CD4-positive, alpha-beta T cell (primary cell): Measurements from ENCODE around the gene NFIA. TPM values are rescaled to one million over a fixed set of nuclear protein-coding genes. Genes with fewer than 3 reads are reported as not detected.

Experiments used
- ATAC-seq: fragments of 200-7000 bp; cut with Tn5 transposase; one replicate; pipeline ENCODE4 v1.10.0; 2022; ENCODE audit warnings: mild to moderate bottlenecking; ENCODE audit not compliant: poor library complexity
- CTCF ChIA-PET: fragments of 350-600 bp; sonication (Branson Sonifier 250); formaldehyde crosslinking; loops from one replicate; lab custom pipeline; 2021; ENCODE audit warnings: antibody characterized with exemption, inconsistent platforms; lab: Charles Lee
- POLR2A ChIA-PET: fragments of 350-600 bp; sonication (Branson Sonifier 250); formaldehyde crosslinking; loops from one replicate; lab custom pipeline; 2021; ENCODE audit warnings: antibody characterized with exemption, inconsistent platforms; lab: Charles Lee
- DNase-seq, 14 experiments: peaks; one replicate each; pipeline ENCODE4 v3.0.0-alpha.2; 2013 to 2020; ENCODE audit warnings: mixed read lengths in 2 of 14
- H3K27ac ChIP-seq, 2 donors: one replicate each; pipeline versions ENCODE4 v1.5.1 to v1.7.0; 2013; ENCODE audit warnings: low read length in 2 of 2, low read depth in 1 of 2, mild to moderate bottlenecking in 1 of 2
- H3K27me3 ChIP-seq, 2 experiments: 1 replicate in 1 of 2; 2 replicates in 1 of 2; pipeline versions ENCODE4 v1.6.1 to v1.7.0; 2013; ENCODE audit warnings: low read length in 2 of 2, control low read depth in 1 of 2, mild to moderate bottlenecking in 1 of 2, moderate library complexity in 1 of 2; ENCODE audit not compliant: insufficient read depth in 2 of 2, control insufficient read depth in 1 of 2
- H3K36me3 ChIP-seq: one replicate; pipeline ENCODE4 v1.6.1; 2013; ENCODE audit warnings: low read length, control low read depth; ENCODE audit not compliant: insufficient read depth
- H3K4me1 ChIP-seq: one replicate; pipeline ENCODE4 v1.6.1; 2013; ENCODE audit warnings: low read length, control low read depth; ENCODE audit not compliant: insufficient read depth
- H3K4me3 ChIP-seq: one replicate; pipeline ENCODE4 v1.5.1; 2013; ENCODE audit warnings: mild to moderate bottlenecking, low read length, moderate library complexity
- H3K9me3 ChIP-seq, 2 experiments: 1 replicate in 1 of 2; 2 replicates in 1 of 2; pipeline versions ENCODE4 v1.6.1 to v1.7.0; 2013; ENCODE audit warnings: low read length in 2 of 2, mild to moderate bottlenecking in 2 of 2, control low read depth in 1 of 2, moderate library complexity in 1 of 2; ENCODE audit not compliant: control insufficient read depth in 1 of 2, insufficient read depth in 1 of 2
- H3K27ac Mint-ChIP-seq: one replicate; pipeline ENCODE4 v1.8.0; 2020; ENCODE audit warnings: mixed read lengths
- H3K27me3 Mint-ChIP-seq: one replicate; pipeline ENCODE4 v1.8.0; 2021; ENCODE audit warnings: mixed read lengths
- H3K36me3 Mint-ChIP-seq: one replicate; pipeline ENCODE4 v1.8.0; 2021; ENCODE audit warnings: low read depth, mixed read lengths
- H3K4me1 Mint-ChIP-seq: one replicate; pipeline ENCODE4 v1.8.0; 2021; ENCODE audit warnings: low read depth, mixed read lengths
- H3K4me3 Mint-ChIP-seq: one replicate; pipeline ENCODE4 v1.8.0; 2020; ENCODE audit warnings: mild to moderate bottlenecking, mixed read lengths
- H3K9me3 Mint-ChIP-seq: one replicate; pipeline ENCODE4 v1.8.0; 2020; ENCODE audit warnings: mixed read lengths
- CTCF ChIP-seq: fragments of 200-600 bp; IDR thresholded peaks from one replicate; pipeline ENCODE4 v1.8.0; 2022; ENCODE audit warnings: antibody characterized with exemption, mild to moderate bottlenecking
- intact Hi-C, 2 experiments: fragments of 100-400 bp; cut with DNase I in 1 of 2; cut with micrococcal nuclease in 1 of 2; formaldehyde crosslinking; loops; one replicate each; pipeline versions ENCODE4 v1.15.1 to v1.9.0; 2023 to 2025; cut with DNase I, micrococcal nuclease
- total RNA-seq, 174 experiments: library from RNA in 2 of 174; stranded (reverse) in 2 of 174; gene quantifications; one replicate each; pipeline ENCODE4 v1.2.3 and lab custom pipeline; 2021 to 2026

The NFIA gene
- total RNA-seq, 2 experiments from 2014 or later: 4.8 to 5.9 TPM

GRCh38 chr1:61139775-61140549, 57.6 kb downstream of the NFIA start:
- TF ChIP-seq CTCF: no peak
- Mint-ChIP-seq H3K4me1 (no peaks in the 10 kb centered on the region), H3K27ac (no peak overlapping the region), H3K4me3 (no peak overlapping the region), H3K9me3 (no peaks in the 10 kb centered on the region), H3K27me3 (no peaks in the 10 kb centered on the region), H3K36me3 (no peaks in the 10 kb centered on the region)
- DNase-seq: no peak
- no peaks in the 10 kb centered on the region for H3K4me1 ChIP-seq
- no peak for ATAC-seq
- POLR2A ChIA-PET: interaction anchor here (1.3 kb wide), 1 partner anchor 64 kb away, joined by 3 read pairs; no protein-coding TSS in a partner anchor
- CTCF ChIA-PET: no interaction called here
- no peaks in the 10 kb centered on the region for H3K36me3 ChIP-seq
- no peak overlapping the region for H3K4me3 ChIP-seq
- no peaks in the 10 kb centered on the region for H3K9me3 ChIP-seq
- H3K27me3 ChIP-seq: no peaks in the 10 kb centered on the region
- H3K27ac ChIP-seq: no peak overlapping the region
- intact Hi-C loops: no loop called here

- Histone ChIP-seq H3K9me3 (no peaks in the 10 kb centered on the region), H3K27me3 (no peaks in the 10 kb centered on the region), H3K4me3 (no peak overlapping the region), H3K27ac (no peak overlapping the region), H3K4me1 (no peaks in the 10 kb centered on the region), H3K36me3 (no peaks in the 10 kb centered on the region)
- H3K27ac Mint-ChIP-seq: no peak overlapping the region
- H3K9me3 Mint-ChIP-seq: no peaks in the 10 kb centered on the region
- TF ChIP-seq CTCF: no peak
- ChIA-PET POLR2A (interaction anchor here (1.3 kb wide), 1 partner anchor 64 kb away, joined by 3 read pairs; no protein-coding TSS in a partner anchor), CTCF (interaction anchor here (1.5 kb wide), 1 partner anchor 24 kb away, joined by 3 read pairs; no protein-coding TSS in a partner anchor)
- ATAC-seq (no peak), DNase-seq (no peak)
- H3K4me1 Mint-ChIP-seq: no peaks in the 10 kb centered on the region
- H3K27me3 Mint-ChIP-seq: no peaks in the 10 kb centered on the region
- intact Hi-C loops: no loop called here
- no peak overlapping the region for H3K4me3 Mint-ChIP-seq
- no peaks in the 10 kb centered on the region for H3K36me3 Mint-ChIP-seq
Observed at GRCh38 chr1:61140778-61141177, 58.4 kb downstream of the NFIA start.

- Histone ChIP-seq H3K36me3 (no peaks in the 10 kb centered on the region), H3K4me1 (no peaks in the 10 kb centered on the region), H3K27ac (no peak overlapping the region), H3K4me3 (no peak overlapping the region), H3K9me3 (no peaks in the 10 kb centered on the region), H3K27me3 (no peaks in the 10 kb centered on the region)
- Mint-ChIP-seq H3K27me3 (no peaks in the 10 kb centered on the region), H3K27ac (no peak overlapping the region), H3K9me3 (no peaks in the 10 kb centered on the region), H3K4me3 (no peak overlapping the region), H3K4me1 (no peaks in the 10 kb centered on the region), H3K36me3 (no peaks in the 10 kb centered on the region)
- ChIA-PET POLR2A (no interaction called here), CTCF (interaction anchor here (1.5 kb wide), 1 partner anchor 24 kb away, joined by 3 read pairs; no protein-coding TSS in a partner anchor)
- peak in 1 of 14 experiments; percentile 8 for DNase-seq
- intact Hi-C loops: no loop called here
- ATAC-seq: no peak
- TF ChIP-seq CTCF: no peak
Observed at GRCh38 chr1:61141288-61142042, 59.1 kb downstream of the NFIA start.
